Activated naive CD8-positive, alpha-beta T cell treated with anti-CD3 and anti-CD28 coated beads, Interleukin-2, amount 10 ng/mL, durations not matched to agents 7 days and 5 days (primary cell): Measurements from ENCODE around the gene KDM4C. TPM values are rescaled to one million over a fixed set of nuclear protein-coding genes. Genes with fewer than 3 reads are reported as not detected.

Experiments
- ATAC-seq: fragments of 150-1000 bp; cut with Tn5 transposase; one replicate; pipeline ENCODE4 v1.10.0; 2021; ENCODE audit warnings: low read depth, moderate library complexity
- POLR2A ChIA-PET: fragments of 350-600 bp; sonication (Branson Sonifier 250); formaldehyde crosslinking; loops from one replicate; lab custom pipeline; 2021; ENCODE audit warnings: antibody characterized with exemption; lab: Charles Lee
- DNase-seq: peaks from one replicate; pipeline ENCODE4 v3.0.0; 2021
- H3K27ac Mint-ChIP-seq: one replicate; pipeline ENCODE4 v1.8.0; 2022; ENCODE audit warnings: mild to moderate bottlenecking, mixed read lengths
- H3K27me3 Mint-ChIP-seq: one replicate; pipeline ENCODE4 v1.8.0; 2022; ENCODE audit warnings: mild to moderate bottlenecking, moderate library complexity, mixed read lengths
- H3K36me3 Mint-ChIP-seq: one replicate; pipeline ENCODE4 v1.8.0; 2021; ENCODE audit warnings: mild to moderate bottlenecking, mixed read lengths
- H3K4me1 Mint-ChIP-seq: one replicate; pipeline ENCODE4 v1.8.0; 2021; ENCODE audit warnings: mixed read lengths
- H3K4me3 Mint-ChIP-seq: one replicate; pipeline ENCODE4 v1.8.0; 2022; ENCODE audit warnings: mild to moderate bottlenecking, moderate library complexity, mixed read lengths
- H3K9me3 Mint-ChIP-seq: one replicate; pipeline ENCODE4 v1.8.0; 2021; ENCODE audit warnings: mixed read lengths
- total RNA-seq, 2 experiments: library from RNA; stranded (reverse); gene quantifications; one replicate each; pipeline ENCODE4 v1.2.3, GENCODE V29; 2021

The KDM4C gene
- total RNA-seq, 2 experiments from 2014 or later, result 75.2 to 77.1 TPM

- no peak for ATAC-seq
Observed at GRCh38 chr9:7055171-7055903, 297.6 kb downstream of the KDM4C start.

GRCh38 chr9:7056254-7056653, 298.5 kb downstream of the KDM4C start:
- ATAC-seq (no peak), DNase-seq (no peak)
- Mint-ChIP-seq H3K27me3 (no peaks in the 10 kb centered on the region), H3K4me1 (peaks cover 8% of the 10 kb centered on the region), H3K4me3 (no peak overlapping the region), H3K9me3 (no peaks in the 10 kb centered on the region), H3K36me3 (peaks cover 6% of the 10 kb centered on the region), H3K27ac (no peak overlapping the region)
- POLR2A ChIA-PET, result no interaction called here

More at GRCh38 chr9:7055171-7055903, 297.6 kb downstream of the KDM4C start:
- Mint-ChIP-seq H3K9me3 (no peaks in the 10 kb centered on the region), H3K36me3 (peaks cover 6% of the 10 kb centered on the region), H3K4me3 (no peak overlapping the region), H3K4me1 (peaks cover 8% of the 10 kb centered on the region), H3K27me3 (no peaks in the 10 kb centered on the region), H3K27ac (no peak overlapping the region)
- POLR2A ChIA-PET, result no interaction called here
- no peak for DNase-seq

GRCh38 chr9:7058473-7058872, 300.7 kb downstream of the KDM4C start:
- POLR2A ChIA-PET, result no interaction called here
- H3K9me3 Mint-ChIP-seq, result no peaks in the 10 kb centered on the region
- peaks cover 6% of the 10 kb centered on the region for H3K36me3 Mint-ChIP-seq
- ATAC-seq (no peak), DNase-seq (no peak)
- peaks cover 2% of the 10 kb centered on the region for H3K4me1 Mint-ChIP-seq
- H3K4me3 Mint-ChIP-seq, result no peak overlapping the region
- H3K27me3 Mint-ChIP-seq, result no peaks in the 10 kb centered on the region
- no peak overlapping the region for H3K27ac Mint-ChIP-seq

DNA sequence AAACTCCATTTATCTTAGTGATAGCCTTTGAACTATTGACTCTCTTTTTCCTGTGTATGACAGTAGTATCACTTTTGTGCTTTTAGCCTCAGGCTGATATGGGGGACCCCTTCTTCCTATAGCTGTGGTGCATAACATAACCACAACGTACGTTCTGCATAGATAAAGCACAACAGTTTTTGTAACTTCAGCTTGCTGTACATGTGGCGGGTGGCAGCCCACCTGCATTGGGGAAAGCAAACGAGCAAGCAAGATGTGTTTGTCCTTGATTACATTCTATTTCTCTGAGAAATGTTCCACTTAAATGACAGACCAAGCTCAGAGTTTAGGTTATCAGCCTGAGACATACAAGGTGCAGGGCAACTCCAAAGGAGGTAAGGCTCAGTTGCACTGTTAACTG, 309.4 kb downstream of the KDM4C start:
- no peak overlapping the region for H3K27ac Mint-ChIP-seq
- H3K27me3 Mint-ChIP-seq, result no peaks in the 10 kb centered on the region
- no peak overlapping the region for H3K4me3 Mint-ChIP-seq
- H3K36me3 Mint-ChIP-seq, result peaks cover 11% of the 10 kb centered on the region
- H3K4me1 Mint-ChIP-seq, result peaks cover 5% of the 10 kb centered on the region
- DNase-seq (no peak), ATAC-seq (no peak)
- POLR2A ChIA-PET, result no interaction called here
- no peaks in the 10 kb centered on the region for H3K9me3 Mint-ChIP-seq

DNA sequence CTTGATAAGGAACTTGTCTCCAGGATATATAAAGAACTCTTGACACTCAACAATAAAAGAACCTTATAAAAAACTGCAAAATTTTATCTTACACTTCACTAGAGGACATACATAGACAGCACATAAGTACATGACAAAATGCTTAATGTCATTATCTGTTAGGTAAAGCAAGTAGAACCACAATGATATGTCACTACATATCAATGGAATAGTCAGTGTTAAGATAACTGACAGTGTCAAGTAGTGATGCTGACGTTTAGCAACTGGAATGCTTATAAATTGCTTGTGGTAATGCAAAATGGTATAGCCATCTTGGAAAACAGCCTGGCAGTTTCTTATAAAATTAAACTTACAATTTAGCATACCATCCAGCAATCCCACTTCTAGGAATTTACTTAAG, 314.1 kb downstream of the KDM4C start:
- ATAC-seq (no peak), DNase-seq (no peak)
- Mint-ChIP-seq H3K4me3 (no peak overlapping the region), H3K27me3 (no peaks in the 10 kb centered on the region), H3K9me3 (no peaks in the 10 kb centered on the region), H3K36me3 (peaks cover 25% of the 10 kb centered on the region), H3K4me1 (peaks cover 4% of the 10 kb centered on the region), H3K27ac (no peak overlapping the region)
- POLR2A ChIA-PET, result no interaction called here

DNA sequence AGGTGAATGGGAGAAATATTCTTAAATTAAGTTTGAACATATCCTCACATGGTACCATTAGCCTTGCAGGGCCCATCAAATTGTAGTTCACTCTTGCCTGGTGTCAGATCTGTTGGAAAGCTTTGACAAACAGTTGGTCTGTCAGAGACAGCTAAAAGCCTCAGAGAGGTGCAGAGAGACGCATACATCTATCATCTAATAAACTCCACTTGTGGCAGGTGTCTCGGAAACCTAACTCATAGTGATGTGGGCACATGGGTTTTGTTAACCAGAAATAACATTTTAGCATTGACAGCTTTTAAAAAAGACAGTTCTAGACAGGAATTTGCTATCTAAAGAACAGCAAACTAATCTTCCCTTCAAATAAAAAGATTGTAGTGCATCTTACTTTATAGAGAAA, 315.9 kb downstream of the KDM4C start:
- Mint-ChIP-seq H3K9me3 (no peaks in the 10 kb centered on the region), H3K4me3 (no peak overlapping the region), H3K27ac (no peak overlapping the region), H3K36me3 (peaks cover 36% of the 10 kb centered on the region), H3K27me3 (no peaks in the 10 kb centered on the region), H3K4me1 (no peaks in the 10 kb centered on the region)
- DNase-seq, result no peak
- POLR2A ChIA-PET, result no interaction called here
- ATAC-seq, result no peak

- ATAC-seq, result no peak
- H3K9me3 Mint-ChIP-seq, result peaks cover 1% of the 10 kb centered on the region
- H3K27ac Mint-ChIP-seq, result no peak overlapping the region
- DNase-seq, result no peak
- peaks cover 40% of the 10 kb centered on the region for H3K36me3 Mint-ChIP-seq
- POLR2A ChIA-PET, result no interaction called here
- no peaks in the 10 kb centered on the region for H3K27me3 Mint-ChIP-seq
- H3K4me1 Mint-ChIP-seq, result no peaks in the 10 kb centered on the region
- H3K4me3 Mint-ChIP-seq, result no peak overlapping the region
Observed at GRCh38 chr9:7075154-7075553, 317.4 kb downstream of the KDM4C start.

GRCh38 chr9:7079051-7079450, 321.3 kb downstream of the KDM4C start:
- H3K27ac Mint-ChIP-seq, result no peak overlapping the region
- H3K4me1 Mint-ChIP-seq, result no peaks in the 10 kb centered on the region
- DNase-seq, result no peak
- ATAC-seq, result no peak
- no peak overlapping the region for H3K4me3 Mint-ChIP-seq
- peaks cover 1% of the 10 kb centered on the region for H3K9me3 Mint-ChIP-seq
- no peaks in the 10 kb centered on the region for H3K27me3 Mint-ChIP-seq
- H3K36me3 Mint-ChIP-seq, result peaks cover 34% of the 10 kb centered on the region
- POLR2A ChIA-PET, result no interaction called here

- no peak overlapping the region for H3K27ac Mint-ChIP-seq
- peaks cover 29% of the 10 kb centered on the region for H3K36me3 Mint-ChIP-seq
- H3K4me1 Mint-ChIP-seq, result peaks cover 1% of the 10 kb centered on the region
- POLR2A ChIA-PET, result no interaction called here
- no peak for DNase-seq
- H3K27me3 Mint-ChIP-seq, result no peaks in the 10 kb centered on the region
- H3K9me3 Mint-ChIP-seq, result peaks cover 1% of the 10 kb centered on the region
- no peak for ATAC-seq
- H3K4me3 Mint-ChIP-seq, result no peak overlapping the region
Observed at GRCh38 chr9:7081065-7081600, 323.4 kb downstream of the KDM4C start.

GRCh38 chr9:7083192-7083591, 325.4 kb downstream of the KDM4C start:
- DNase-seq, result no peak
- peaks cover 19% of the 10 kb centered on the region for H3K36me3 Mint-ChIP-seq
- H3K9me3 Mint-ChIP-seq, result peaks cover 1% of the 10 kb centered on the region
- ATAC-seq, result no peak
- H3K4me3 Mint-ChIP-seq, result no peak overlapping the region
- H3K27me3 Mint-ChIP-seq, result no peaks in the 10 kb centered on the region
- H3K4me1 Mint-ChIP-seq, result peaks cover 1% of the 10 kb centered on the region
- no peak overlapping the region for H3K27ac Mint-ChIP-seq
- POLR2A ChIA-PET, result no interaction called here

DNA sequence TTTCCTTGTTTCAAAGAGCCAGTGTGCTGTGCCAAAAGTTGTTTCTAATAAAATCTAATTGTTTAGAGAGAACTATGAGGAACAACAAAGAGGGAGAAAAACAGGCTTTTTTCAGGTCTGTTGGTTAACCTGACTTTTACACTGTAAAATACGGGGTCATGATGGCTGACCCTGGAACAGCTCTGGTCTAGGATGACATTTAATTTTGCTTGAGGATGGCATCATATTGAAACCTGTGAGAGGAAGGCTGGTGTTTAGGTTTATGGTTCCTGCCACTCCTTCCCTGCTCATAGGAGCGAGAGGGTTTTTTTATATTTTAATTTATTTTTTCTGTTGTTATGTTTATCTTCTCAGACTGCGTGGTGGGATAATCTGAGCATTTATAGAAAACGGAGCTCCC, 327.6 kb downstream of the KDM4C start:
- Mint-ChIP-seq H3K27me3 (no peaks in the 10 kb centered on the region), H3K27ac (no peak overlapping the region), H3K4me1 (peaks cover 3% of the 10 kb centered on the region), H3K36me3 (peaks cover 10% of the 10 kb centered on the region), H3K4me3 (no peak overlapping the region), H3K9me3 (no peaks in the 10 kb centered on the region)
- POLR2A ChIA-PET, result interaction anchor here (0.8 kb wide), 1 partner anchor 19 kb away, joined by 3 read pairs; no protein-coding TSS in a partner anchor
- DNase-seq, result no peak
- no peak for ATAC-seq

DNA sequence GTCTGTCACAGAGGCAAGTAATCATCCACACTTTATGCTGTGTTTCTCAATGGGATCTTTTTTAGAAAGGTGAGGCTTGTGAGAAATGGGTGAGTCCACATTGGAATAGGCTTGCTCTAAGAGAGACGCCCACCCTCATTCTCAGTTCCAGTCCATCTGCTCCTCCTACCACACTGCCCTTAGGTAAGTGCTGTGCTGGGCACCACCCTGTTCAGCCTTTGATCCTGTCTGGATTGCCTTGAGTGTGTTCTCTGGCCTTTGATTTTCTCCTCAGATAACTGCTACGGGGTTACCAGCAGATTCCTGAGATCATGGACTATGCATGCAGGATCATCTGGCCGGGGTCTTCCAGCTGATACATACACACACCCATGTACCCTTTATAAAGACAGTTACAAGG, 328.6 kb downstream of the KDM4C start:
- peaks cover 14% of the 10 kb centered on the region for H3K36me3 Mint-ChIP-seq
- no peak overlapping the region for H3K4me3 Mint-ChIP-seq
- DNase-seq (no peak), ATAC-seq (no peak)
- H3K27me3 Mint-ChIP-seq, result no peaks in the 10 kb centered on the region
- H3K4me1 Mint-ChIP-seq, result peaks cover 3% of the 10 kb centered on the region
- POLR2A ChIA-PET, result no interaction called here
- H3K9me3 Mint-ChIP-seq, result no peaks in the 10 kb centered on the region
- H3K27ac Mint-ChIP-seq, result no peak overlapping the region

GRCh38 chr9:7088611-7089010, 330.8 kb downstream of the KDM4C start:
- POLR2A ChIA-PET, result no interaction called here
- Mint-ChIP-seq H3K4me1 (peaks cover 3% of the 10 kb centered on the region), H3K36me3 (peaks cover 14% of the 10 kb centered on the region), H3K4me3 (no peak overlapping the region), H3K27me3 (no peaks in the 10 kb centered on the region), H3K9me3 (no peaks in the 10 kb centered on the region), H3K27ac (no peak overlapping the region)
- DNase-seq, result no peak
- ATAC-seq, result no peak

DNA sequence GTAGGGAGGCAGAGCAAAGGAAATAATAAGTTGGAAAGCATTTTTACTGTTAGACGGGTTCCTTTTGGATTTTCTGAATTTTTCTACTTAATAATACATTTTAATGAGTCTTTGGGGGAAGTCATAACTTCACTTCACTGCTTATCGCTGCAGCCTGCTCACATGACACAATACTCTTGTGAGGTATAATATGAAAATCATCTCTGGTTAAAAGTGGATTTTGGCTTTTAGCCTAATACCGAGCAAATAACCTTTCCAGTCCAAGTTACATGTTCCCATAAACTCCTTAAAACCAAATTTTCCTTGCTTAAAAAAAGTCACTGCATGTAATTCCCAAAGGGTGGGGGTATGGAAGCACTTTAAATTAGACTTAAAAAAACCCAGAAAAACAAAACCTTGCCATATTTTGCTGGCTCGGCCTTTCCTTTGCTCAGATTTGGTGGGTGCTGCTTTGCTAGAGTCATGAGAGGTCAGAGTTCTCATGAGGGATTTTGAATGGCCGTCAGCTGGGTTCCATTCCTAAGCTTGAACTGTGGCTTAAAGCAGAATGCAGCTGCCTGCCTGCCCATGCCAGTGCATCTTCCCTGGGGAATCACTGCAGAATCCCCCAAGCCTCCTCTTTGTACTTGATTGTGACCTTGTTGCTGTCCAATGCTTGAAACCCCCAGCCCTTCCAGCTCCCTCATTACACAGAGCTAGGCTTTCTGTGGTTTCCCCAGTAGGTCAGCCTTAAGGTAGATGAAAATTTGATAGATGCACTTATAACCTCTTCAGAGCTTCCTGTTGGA, 331.8 kb downstream of the KDM4C start:
- no peak for DNase-seq
- H3K27me3 Mint-ChIP-seq, result no peaks in the 10 kb centered on the region
- no peaks in the 10 kb centered on the region for H3K9me3 Mint-ChIP-seq
- POLR2A ChIA-PET, result no interaction called here
- no peak overlapping the region for H3K27ac Mint-ChIP-seq
- H3K36me3 Mint-ChIP-seq, result peaks cover 18% of the 10 kb centered on the region
- ATAC-seq, result no peak
- peaks cover 3% of the 10 kb centered on the region for H3K4me1 Mint-ChIP-seq
- no peak overlapping the region for H3K4me3 Mint-ChIP-seq
